ENCODE measurements around the gene PSG3.
"Not testable (repeated sequence)": the region's sequence is repeated elsewhere in the genome, so short reads cannot be mapped to it uniquely, and the experiment has no call there.

Gene PSG3

GRCh38 chr19:42683917-42684513 is 56.3 kb downstream of the PSG3 start:
- DNase-seq (peak; percentile 39), ATAC-seq (ENCODE audit: insufficient read depth, low read depth) (no peak)
- Histone ChIP-seq H3K4me3 (ENCODE audit: low read depth in 1 of 2, low read length in 2 of 2) (no peak overlapping the region), H3K4me1 (ENCODE audit: insufficient read depth, low read length) (no peaks in the 10 kb centered on the region), H2AFZ (ENCODE audit: low read depth, low read length) (no peak overlapping the region), H3K79me2 (ENCODE audit: insufficient read depth, low read length) (no peaks in the 10 kb centered on the region), H3K27ac (ENCODE audit: low read length) (no peak overlapping the region), H4K20me1 (ENCODE audit: insufficient read depth, low read length) (no peaks in the 10 kb centered on the region), H3K4me2 (ENCODE audit: insufficient read depth, low read length) (no peak overlapping the region), H3K9me3 (ENCODE audit: insufficient read depth, low read length, severe bottlenecking) (peaks cover 10% of the 10 kb centered on the region), H3K27me3 (ENCODE audit: insufficient read depth, low read length, poor library complexity) (no peaks in the 10 kb centered on the region), H3K9ac (ENCODE audit: low read depth, low read length) (no peak overlapping the region), H3K36me3 (ENCODE audit: insufficient read depth, low read length) (no peaks in the 10 kb centered on the region)
- no peak for TF ChIP-seq EZH2 (IDR thresholded peaks at IDR 0.05; ENCODE audit: borderline replicate concordance, low read depth, low read length, severe bottlenecking)
- peak; percentile 82 for TF ChIP-seq CTCF (IDR thresholded peaks at IDR 0.05; ENCODE audit: borderline replicate concordance, extremely low read depth, low read length, poor library complexity, severe bottlenecking)

GRCh38 chr19:42676326-42676725 is 64.0 kb downstream of the PSG3 start:
- H3K27ac ChIP-seq (ENCODE audit: low read length): not testable (repeated sequence)

GRCh38 chr19:42674549-42674948 is 65.7 kb downstream of the PSG3 start:
- H3K4me3 ChIP-seq (ENCODE audit: low read depth in 1 of 2, low read length in 2 of 2); H4K20me1 ChIP-seq (ENCODE audit: insufficient read depth, low read length); H3K79me2 ChIP-seq (ENCODE audit: insufficient read depth, low read length); DNase-seq; H3K4me1 ChIP-seq (ENCODE audit: insufficient read depth, low read length); H2AFZ ChIP-seq (ENCODE audit: low read depth, low read length); H3K4me2 ChIP-seq (ENCODE audit: insufficient read depth, low read length); H3K9ac ChIP-seq (ENCODE audit: low read depth, low read length); H3K36me3 ChIP-seq (ENCODE audit: insufficient read depth, low read length); ATAC-seq (ENCODE audit: insufficient read depth, low read depth); H3K27me3 ChIP-seq (ENCODE audit: insufficient read depth, low read length, poor library complexity); H3K9me3 ChIP-seq (ENCODE audit: insufficient read depth, low read length, severe bottlenecking); H3K27ac ChIP-seq (ENCODE audit: low read length): not testable (repeated sequence)

More at GRCh38 chr19:42676326-42676725, 64.0 kb downstream of the PSG3 start:
- not testable (repeated sequence) for H3K9ac ChIP-seq (ENCODE audit: low read depth, low read length); H2AFZ ChIP-seq (ENCODE audit: low read depth, low read length); H3K4me3 ChIP-seq (ENCODE audit: low read depth in 1 of 2, low read length in 2 of 2); H4K20me1 ChIP-seq (ENCODE audit: insufficient read depth, low read length); H3K79me2 ChIP-seq (ENCODE audit: insufficient read depth, low read length); H3K4me1 ChIP-seq (ENCODE audit: insufficient read depth, low read length); H3K9me3 ChIP-seq (ENCODE audit: insufficient read depth, low read length, severe bottlenecking); H3K4me2 ChIP-seq (ENCODE audit: insufficient read depth, low read length); H3K36me3 ChIP-seq (ENCODE audit: insufficient read depth, low read length); DNase-seq; ATAC-seq (ENCODE audit: insufficient read depth, low read depth); H3K27me3 ChIP-seq (ENCODE audit: insufficient read depth, low read length, poor library complexity)

Data from DND-41 (cell line).